ENCODE data around the gene LOC101059915.

LOC101059915 gene

GRCh38 chrX:71653344-71653743, 14.0 kb upstream of the LOC101059915 start:
- Histone ChIP-seq H3K4me3 (ENCODE audit: low read length) (no peak overlapping the region), H3K9ac (ENCODE audit: low read length) (no peak overlapping the region), H3K9me3 (ENCODE audit: low read length) (no peaks in the 10 kb centered on the region), H3K27ac (ENCODE audit: low read length) (no peak overlapping the region), H3K9me2 (ENCODE audit: insufficient read depth, low read length) (no peaks in the 10 kb centered on the region), H3K4me2 (ENCODE audit: low read length) (no peak overlapping the region), H3K79me2 (replicated peaks; ENCODE audit: insufficient read depth, low read length) (no peaks in the 10 kb centered on the region), H2AFZ (ENCODE audit: low read depth, low read length) (no peak overlapping the region), H3K27me3 (ENCODE audit: insufficient read depth, low read depth, low read length) (no peaks in the 10 kb centered on the region), H3F3A (ENCODE audit: insufficient read depth, low read length, poor library complexity, severe bottlenecking) (no peaks in the 10 kb centered on the region), H3K36me3 (ENCODE audit: insufficient read depth, low read length) (no peaks in the 10 kb centered on the region), H4K20me1 (ENCODE audit: insufficient read depth) (no peaks in the 10 kb centered on the region)
- no peak for TF ChIP-seq POLR2AphosphoS5 (IDR thresholded peaks at IDR 0.05)
- no peak for TF ChIP-seq MXI1 (conservative IDR thresholded peaks at IDR 0.05; ENCODE audit: poor library complexity, severe bottlenecking)
- TF ChIP-seq CTCF (IDR thresholded peaks at IDR 0.05; ENCODE audit: poor library complexity, severe bottlenecking): no peak
- no peak for TF ChIP-seq REST (IDR thresholded peaks at IDR 0.05; ENCODE audit: borderline replicate concordance)
- no peak for TF ChIP-seq EZH2 (IDR thresholded peaks at IDR 0.05; ENCODE audit: borderline replicate concordance, insufficient read depth, low read length, poor library complexity, severe bottlenecking)
- TF ChIP-seq TAF1 (IDR thresholded peaks at IDR 0.05; ENCODE audit: low read depth): no peak
- TF ChIP-seq RAD21 (conservative IDR thresholded peaks at IDR 0.05): no peak

GRCh38 chrX:71657267-71657666, 10.1 kb upstream of the LOC101059915 start:
- no peak overlapping the region for H2AFZ ChIP-seq (ENCODE audit: low read depth, low read length)
- H3F3A ChIP-seq (ENCODE audit: insufficient read depth, low read length, poor library complexity, severe bottlenecking): no peaks in the 10 kb centered on the region
- no peaks in the 10 kb centered on the region for H4K20me1 ChIP-seq (ENCODE audit: insufficient read depth)
- TF ChIP-seq MXI1 (conservative IDR thresholded peaks at IDR 0.05; ENCODE audit: poor library complexity, severe bottlenecking) (no peak), RAD21 (conservative IDR thresholded peaks at IDR 0.05) (no peak), EZH2 (IDR thresholded peaks at IDR 0.05; ENCODE audit: borderline replicate concordance, insufficient read depth, low read length, poor library complexity, severe bottlenecking) (no peak), TAF1 (IDR thresholded peaks at IDR 0.05; ENCODE audit: low read depth) (no peak), SMC3 (conservative IDR thresholded peaks at IDR 0.05; ENCODE audit: poor library complexity) (no peak), CTCF (IDR thresholded peaks at IDR 0.05; ENCODE audit: poor library complexity, severe bottlenecking) (no peak), POLR2AphosphoS5 (IDR thresholded peaks at IDR 0.05) (no peak), EP300 (conservative IDR thresholded peaks at IDR 0.05; ENCODE audit: poor library complexity, severe bottlenecking) (no peak)
- no peaks in the 10 kb centered on the region for H3K9me2 ChIP-seq (ENCODE audit: insufficient read depth, low read length)
- no peaks in the 10 kb centered on the region for H3K27me3 ChIP-seq (ENCODE audit: insufficient read depth, low read depth, low read length)
- no peak overlapping the region for H3K4me3 ChIP-seq (ENCODE audit: low read length)
- no peaks in the 10 kb centered on the region for H3K79me2 ChIP-seq (replicated peaks; ENCODE audit: insufficient read depth, low read length)
- no peak overlapping the region for H3K4me2 ChIP-seq (ENCODE audit: low read length)
- H3K9ac ChIP-seq (ENCODE audit: low read length): no peak overlapping the region
- H3K9me3 ChIP-seq (ENCODE audit: low read length): no peaks in the 10 kb centered on the region
- H3K36me3 ChIP-seq (ENCODE audit: insufficient read depth, low read length): no peaks in the 10 kb centered on the region
- H3K27ac ChIP-seq (ENCODE audit: low read length): no peak overlapping the region

Measured in neural cell (in vitro differentiated cells).